ENCODE data around the gene COL21A1.

Gene COL21A1

DNA sequence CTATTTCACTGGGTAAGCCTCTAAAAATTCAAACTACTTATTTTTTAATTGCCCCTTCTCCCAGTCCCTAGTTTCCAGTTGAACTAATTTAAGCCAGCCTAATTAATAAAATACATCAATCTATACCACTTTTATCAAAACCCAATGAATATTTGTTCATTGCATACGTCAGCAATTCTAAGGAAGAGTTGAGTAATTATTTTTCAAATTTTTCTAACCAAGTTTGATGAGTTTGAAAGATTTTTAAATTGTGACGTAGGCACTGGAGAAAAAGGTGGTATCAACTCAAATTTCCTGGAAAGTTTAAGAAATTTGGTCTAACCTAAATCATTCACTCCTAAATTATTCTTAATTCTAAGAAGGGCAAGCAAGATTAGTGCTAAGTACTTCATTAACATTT, 35.7 kb downstream of the COL21A1 start:
- H3K4me3 ChIP-seq (ENCODE audit: low read depth, low read length), result no peak overlapping the region
- TF ChIP-seq, protein P1, sequence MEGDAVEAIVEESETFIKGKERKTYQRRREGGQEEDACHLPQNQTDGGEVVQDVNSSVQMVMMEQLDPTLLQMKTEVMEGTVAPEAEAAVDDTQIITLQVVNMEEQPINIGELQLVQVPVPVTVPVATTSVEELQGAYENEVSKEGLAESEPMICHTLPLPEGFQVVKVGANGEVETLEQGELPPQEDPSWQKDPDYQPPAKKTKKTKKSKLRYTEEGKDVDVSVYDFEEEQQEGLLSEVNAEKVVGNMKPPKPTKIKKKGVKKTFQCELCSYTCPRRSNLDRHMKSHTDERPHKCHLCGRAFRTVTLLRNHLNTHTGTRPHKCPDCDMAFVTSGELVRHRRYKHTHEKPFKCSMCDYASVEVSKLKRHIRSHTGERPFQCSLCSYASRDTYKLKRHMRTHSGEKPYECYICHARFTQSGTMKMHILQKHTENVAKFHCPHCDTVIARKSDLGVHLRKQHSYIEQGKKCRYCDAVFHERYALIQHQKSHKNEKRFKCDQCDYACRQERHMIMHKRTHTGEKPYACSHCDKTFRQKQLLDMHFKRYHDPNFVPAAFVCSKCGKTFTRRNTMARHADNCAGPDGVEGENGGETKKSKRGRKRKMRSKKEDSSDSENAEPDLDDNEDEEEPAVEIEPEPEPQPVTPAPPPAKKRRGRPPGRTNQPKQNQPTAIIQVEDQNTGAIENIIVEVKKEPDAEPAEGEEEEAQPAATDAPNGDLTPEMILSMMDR (IDR thresholded peaks at IDR 0.05; ENCODE audit: insufficient read depth, low read depth, low read length, missing control alignments), result no peak
- no peak for DNase-seq (ENCODE audit: low read depth)

- DNase-seq (ENCODE audit: low read depth), result no peak
- TF ChIP-seq, protein P1 (IDR thresholded peaks at IDR 0.05; ENCODE audit: insufficient read depth, low read depth, low read length, missing control alignments), result no peak
- no peak overlapping the region for H3K4me3 ChIP-seq (ENCODE audit: low read depth, low read length)
These were observed 43.2 kb downstream of the COL21A1 start for GRCh38 chr6:56204134-56204533.

- no peak for DNase-seq (ENCODE audit: low read depth)
- TF ChIP-seq, protein P1 (IDR thresholded peaks at IDR 0.05; ENCODE audit: insufficient read depth, low read depth, low read length, missing control alignments), result no peak
- no peak overlapping the region for H3K4me3 ChIP-seq (ENCODE audit: low read depth, low read length)
These were observed 47.4 kb downstream of the COL21A1 start for GRCh38 chr6:56199956-56200355.

GRCh38 chr6:56193846-56194245, 53.5 kb downstream of the COL21A1 start:
- TF ChIP-seq, protein P1 (IDR thresholded peaks at IDR 0.05; ENCODE audit: insufficient read depth, low read depth, low read length, missing control alignments), result no peak
- H3K4me3 ChIP-seq (ENCODE audit: low read depth, low read length), result no peak overlapping the region
- DNase-seq (ENCODE audit: low read depth), result no peak

- H3K4me3 ChIP-seq (ENCODE audit: low read depth, low read length), result no peak overlapping the region
- no peak for DNase-seq (ENCODE audit: low read depth)
- TF ChIP-seq, protein P1 (IDR thresholded peaks at IDR 0.05; ENCODE audit: insufficient read depth, low read depth, low read length, missing control alignments), result no peak
These were observed 59.0 kb downstream of the COL21A1 start for GRCh38 chr6:56188429-56188828.

DNA sequence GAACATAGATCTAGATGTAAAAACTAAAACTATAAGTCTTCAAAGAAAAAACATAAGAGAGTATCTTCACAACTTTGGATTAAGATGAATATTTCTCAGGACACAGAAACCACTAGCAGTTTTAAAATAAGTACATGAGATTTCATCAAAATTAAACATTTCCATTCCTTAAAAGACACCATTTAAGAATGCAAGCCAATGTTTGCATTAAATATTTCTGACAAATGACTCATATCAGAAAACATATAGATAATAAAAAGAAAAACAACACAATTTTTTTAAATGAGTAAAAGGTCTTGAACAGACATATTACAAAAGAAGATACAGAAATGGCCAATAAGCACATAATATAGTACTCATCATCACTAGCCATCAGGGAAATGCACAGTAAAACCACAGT, 59.7 kb downstream of the COL21A1 start:
- DNase-seq (ENCODE audit: low read depth), result no peak
- TF ChIP-seq, protein P1 (IDR thresholded peaks at IDR 0.05; ENCODE audit: insufficient read depth, low read depth, low read length, missing control alignments), result no peak
- H3K4me3 ChIP-seq (ENCODE audit: low read depth, low read length), result no peak overlapping the region

- H3K4me3 ChIP-seq (ENCODE audit: low read depth, low read length), result no peak overlapping the region
- TF ChIP-seq, protein P1 (IDR thresholded peaks at IDR 0.05; ENCODE audit: insufficient read depth, low read depth, low read length, missing control alignments), result no peak
- no peak for DNase-seq (ENCODE audit: low read depth)
These were observed 70.6 kb downstream of the COL21A1 start for GRCh38 chr6:56176741-56177140.

Measured in GM12865 (cell line).